NB4 (cell line): ENCODE results near the gene AGA.

Experiments used
- CTCF ChIP-seq: IDR thresholded peaks from one replicate; pipeline ENCODE4 v1.5.1; 2012; ENCODE audit warnings: low read depth, low read length
- MAX ChIP-seq: IDR thresholded peaks from 2 replicates; pipeline ENCODE4 v1.6.1; 2011; ENCODE audit warnings: low read depth, low read length
- MYC ChIP-seq: IDR thresholded peaks from 2 replicates; pipeline ENCODE4 v1.6.1; 2011; ENCODE audit warnings: low read depth, low read length
- POLR2A ChIP-seq: IDR thresholded peaks from 2 replicates; pipeline ENCODE4 v1.6.1; 2011; ENCODE audit warnings: mild to moderate bottlenecking; ENCODE audit not compliant: insufficient read length; ENCODE audit errors: extremely low read depth

GRCh38 chr4:177434667-177435066 lies 7.6 kb downstream of the AGA start:
- TF ChIP-seq CTCF (no peak), POLR2A (no peak), MYC (no peak), MAX (no peak)
